Chondrocyte (in vitro differentiated cells): ENCODE results near the gene SPNS1. TPM values are rescaled to one million over a fixed set of nuclear protein-coding genes. Genes with fewer than 3 reads are reported as not detected.
A peak's percentile ranks its signal among the peaks of the same experiment; 100 is the strongest.

ENCODE experiments used
- DNase-seq: peaks from one replicate; pipeline ENCODE4 v3.0.0; 2021; ENCODE audit warnings: mixed read lengths, low spot score
- H3K27ac Mint-ChIP-seq: one replicate; pipeline ENCODE4 v1.8.0; 2021; ENCODE audit warnings: mild to moderate bottlenecking, moderate library complexity, mixed read lengths; ENCODE audit not compliant: unreplicated experiment
- H3K27me3 Mint-ChIP-seq: 2 replicates; pipeline ENCODE4 v1.8.0; 2021; ENCODE audit warnings: low read depth, mixed read lengths
- H3K36me3 Mint-ChIP-seq: 2 replicates; pipeline ENCODE4 v1.8.0; 2021; ENCODE audit warnings: low read depth, mixed read lengths
- H3K4me1 Mint-ChIP-seq: 2 replicates; pipeline ENCODE4 v1.8.0; 2021; ENCODE audit warnings: low read depth, mild to moderate bottlenecking, mixed read lengths
- H3K4me3 Mint-ChIP-seq: one replicate; pipeline ENCODE4 v1.8.0; 2021; ENCODE audit warnings: mild to moderate bottlenecking, moderate library complexity, mixed read lengths; ENCODE audit not compliant: unreplicated experiment
- H3K9me3 Mint-ChIP-seq: 2 replicates; pipeline ENCODE4 v1.8.0; 2021; ENCODE audit warnings: low read depth, mixed read lengths
- CTCF ChIP-seq: fragments of 200-600 bp; sonication (generic); IDR thresholded peaks from 2 replicates; pipeline ENCODE4 v1.5.0; 2021; ENCODE audit warnings: antibody characterized with exemption, mild to moderate bottlenecking, moderate library complexity
- total RNA-seq: library from RNA; stranded (reverse); gene quantifications from 3 replicates; pipeline ENCODE4 v1.2.1, GENCODE V29; 2021

SPNS1 gene
- total RNA-seq, 1 donor from 2014 or later, result 60.8 TPM

GRCh38 chr16:28943281-28943680 lies 31.3 kb upstream of the SPNS1 start:
- Mint-ChIP-seq H3K27ac (no peak overlapping the region), H3K36me3 (no peaks in the 10 kb centered on the region), H3K9me3 (no peaks in the 10 kb centered on the region), H3K4me1 (peaks cover 8% of the 10 kb centered on the region), H3K27me3 (peaks cover 3% of the 10 kb centered on the region), H3K4me3 (no peak overlapping the region)
- no peak for TF ChIP-seq CTCF
- DNase-seq, result no peak

- no peak for TF ChIP-seq CTCF
- H3K36me3 Mint-ChIP-seq, result no peaks in the 10 kb centered on the region
- no peak overlapping the region for H3K4me3 Mint-ChIP-seq
- no peaks in the 10 kb centered on the region for H3K27me3 Mint-ChIP-seq
- DNase-seq, result no peak
- H3K27ac Mint-ChIP-seq, result no peak overlapping the region
- H3K4me1 Mint-ChIP-seq, result peaks cover 15% of the 10 kb centered on the region
- H3K9me3 Mint-ChIP-seq, result no peaks in the 10 kb centered on the region
Observed at GRCh38 chr16:28946681-28947080, 27.9 kb upstream of the SPNS1 start.

- no peaks in the 10 kb centered on the region for H3K27me3 Mint-ChIP-seq
- DNase-seq, result peak; percentile 100
- peaks cover 16% of the 10 kb centered on the region for H3K4me1 Mint-ChIP-seq
- peaks cover 8% of the 10 kb centered on the region for H3K36me3 Mint-ChIP-seq
- H3K27ac Mint-ChIP-seq, result peak within 1 kb of the TSS; percentile 85
- no peaks in the 10 kb centered on the region for H3K9me3 Mint-ChIP-seq
- no peak for TF ChIP-seq CTCF
- peak within 1 kb of the TSS; percentile 96 for H3K4me3 Mint-ChIP-seq
Observed at GRCh38 chr16:28950648-28951409, 23.7 kb upstream of the SPNS1 start, which contains the start of gene NFATC2IP. Gene NFATC2IP (plus strand): TSS chr16:28950937. CDS start chr16:28951012, 75 bp downstream.

- Mint-ChIP-seq H3K27me3 (no peaks in the 10 kb centered on the region), H3K4me3 (peak overlapping the region; percentile 96), H3K9me3 (no peaks in the 10 kb centered on the region), H3K4me1 (peaks cover 14% of the 10 kb centered on the region), H3K36me3 (peaks cover 10% of the 10 kb centered on the region), H3K27ac (peak overlapping the region; percentile 85)
- DNase-seq, result no peak
- TF ChIP-seq CTCF, result no peak
Observed at GRCh38 chr16:28951410-28951943, 23.1 kb upstream of the SPNS1 start.

- no peaks in the 10 kb centered on the region for H3K27me3 Mint-ChIP-seq
- H3K27ac Mint-ChIP-seq, result no peak overlapping the region
- no peak for DNase-seq
- peaks cover 30% of the 10 kb centered on the region for H3K36me3 Mint-ChIP-seq
- H3K4me3 Mint-ChIP-seq, result no peak overlapping the region
- no peaks in the 10 kb centered on the region for H3K9me3 Mint-ChIP-seq
- no peaks in the 10 kb centered on the region for H3K4me1 Mint-ChIP-seq
- TF ChIP-seq CTCF, result no peak
Observed at GRCh38 chr16:28958216-28958615, 16.4 kb upstream of the SPNS1 start.
